HG03108 (cell line): ENCODE data around the gene PDF.
"Not testable (repeated sequence)": the region's sequence is repeated elsewhere in the genome, so short reads cannot be mapped to it uniquely, and the experiment has no call there.

Experiments
- ATAC-seq: cut with Tn5 transposase; IDR thresholded peaks from one replicate; pipeline ENCODE4 v1.9.1; 2021; ENCODE audit warnings: moderate library complexity; ENCODE audit not compliant: unreplicated experiment

Gene PDF

GRCh38 chr16:69330286-69331109 lies at the start of gene PDF:
PDF (minus strand) TSS chr16:69330588; CDS start chr16:69330570, 18 bp downstream.
- ATAC-seq = peak; percentile 91

- ATAC-seq = no peak
Observed at GRCh38 chr16:69378760-69379159, 48.4 kb upstream of the PDF start.

- ATAC-seq = no peak
Observed at GRCh38 chr16:69378036-69378435, 47.6 kb upstream of the PDF start.

- ATAC-seq = no peak
Observed at GRCh38 chr16:69376393-69377059, 46.1 kb upstream of the PDF start.

- no peak for ATAC-seq
Observed at GRCh38 chr16:69373019-69373418, 42.6 kb upstream of the PDF start.

GRCh38 chr16:69371564-69371963 lies 41.2 kb upstream of the PDF start:
- no peak for ATAC-seq

- no peak for ATAC-seq
Observed at GRCh38 chr16:69368866-69369265, 38.5 kb upstream of the PDF start.

GRCh38 chr16:69367980-69368379 lies 37.6 kb upstream of the PDF start:
- no peak for ATAC-seq

- no peak for ATAC-seq
Observed at GRCh38 chr16:69366431-69366830, 36.0 kb upstream of the PDF start.

- no peak for ATAC-seq
Observed at GRCh38 chr16:69365901-69366300, 35.5 kb upstream of the PDF start.

- ATAC-seq = no peak
Observed at GRCh38 chr16:69364088-69364487, 33.7 kb upstream of the PDF start.

GRCh38 chr16:69363281-69363717 lies 32.9 kb upstream of the PDF start:
- ATAC-seq = no peak

GRCh38 chr16:69360070-69360469 lies 29.7 kb upstream of the PDF start:
- ATAC-seq = not testable (repeated sequence)

GRCh38 chr16:69351309-69352027 lies 21.1 kb upstream of the PDF start, which contains the start of gene TMED6:
TMED6 (minus strand) TSS chr16:69351786; CDS start chr16:69351753, 33 bp downstream.
- ATAC-seq = no peak

GRCh38 chr16:69350536-69351133 lies 20.2 kb upstream of the PDF start:
- ATAC-seq = no peak

- ATAC-seq = no peak
Observed at GRCh38 chr16:69349536-69349935, 19.1 kb upstream of the PDF start.

- ATAC-seq = no peak
Observed at GRCh38 chr16:69348222-69348621, 17.8 kb upstream of the PDF start.

GRCh38 chr16:69346683-69347082 lies 16.3 kb upstream of the PDF start:
- ATAC-seq = no peak

GRCh38 chr16:69345923-69346322 lies 15.5 kb upstream of the PDF start:
- ATAC-seq = no peak

- ATAC-seq = no peak
Observed at GRCh38 chr16:69344171-69344570, 13.8 kb upstream of the PDF start.

- ATAC-seq = no peak
Observed at GRCh38 chr16:69340095-69340644, 9.8 kb upstream of the PDF start.
